HEK293 (cell line): Measurements from ENCODE around the gene THAP4.

Source experiments
- KLF9 ChIP-seq: fragments of 450-650 bp; formaldehyde crosslinking; IDR thresholded peaks from 2 replicates; pipeline ENCODE4 v1.5.1; 2016; ENCODE audit warnings: missing biosample characterization, missing genetic modification characterization, low read depth
- ZNF174 ChIP-seq: fragments of 450-650 bp; formaldehyde crosslinking; IDR thresholded peaks from 2 replicates; pipeline ENCODE4 v1.5.0; 2017; ENCODE audit warnings: missing biosample characterization, mild to moderate bottlenecking, missing genetic modification characterization
- TF ChIP-seq, protein P1 (sequence below): fragments of 450-650 bp; formaldehyde crosslinking; IDR thresholded peaks from 2 replicates; pipeline ENCODE4 v1.5.1; 2016; ENCODE audit warnings: missing biosample characterization, missing genetic modification characterization

DNA sequence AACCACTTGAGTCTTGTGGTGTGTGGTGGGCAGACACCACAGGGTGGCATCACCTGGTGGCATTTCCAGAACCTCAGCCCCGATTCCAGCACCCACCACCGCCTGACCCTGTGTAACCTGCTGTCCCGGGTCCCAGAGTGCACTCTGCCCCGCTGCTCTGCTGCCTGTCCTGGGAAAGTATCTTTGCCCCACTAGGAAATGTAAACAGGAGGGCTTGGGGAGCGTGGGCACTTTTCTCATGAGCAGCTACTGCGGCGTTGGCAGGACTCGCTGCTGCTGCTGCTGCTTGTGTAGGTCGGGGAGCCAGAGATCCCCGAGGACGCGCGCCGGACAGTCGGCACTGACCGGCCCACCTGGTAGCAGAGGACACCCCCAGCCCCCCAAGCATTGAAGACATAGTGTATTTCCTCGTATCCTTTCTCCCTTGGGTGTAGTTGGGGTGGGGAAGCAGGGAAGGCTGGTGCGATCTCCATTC lies 36.3 kb upstream of the THAP4 start:
- TF ChIP-seq, protein P1, sequence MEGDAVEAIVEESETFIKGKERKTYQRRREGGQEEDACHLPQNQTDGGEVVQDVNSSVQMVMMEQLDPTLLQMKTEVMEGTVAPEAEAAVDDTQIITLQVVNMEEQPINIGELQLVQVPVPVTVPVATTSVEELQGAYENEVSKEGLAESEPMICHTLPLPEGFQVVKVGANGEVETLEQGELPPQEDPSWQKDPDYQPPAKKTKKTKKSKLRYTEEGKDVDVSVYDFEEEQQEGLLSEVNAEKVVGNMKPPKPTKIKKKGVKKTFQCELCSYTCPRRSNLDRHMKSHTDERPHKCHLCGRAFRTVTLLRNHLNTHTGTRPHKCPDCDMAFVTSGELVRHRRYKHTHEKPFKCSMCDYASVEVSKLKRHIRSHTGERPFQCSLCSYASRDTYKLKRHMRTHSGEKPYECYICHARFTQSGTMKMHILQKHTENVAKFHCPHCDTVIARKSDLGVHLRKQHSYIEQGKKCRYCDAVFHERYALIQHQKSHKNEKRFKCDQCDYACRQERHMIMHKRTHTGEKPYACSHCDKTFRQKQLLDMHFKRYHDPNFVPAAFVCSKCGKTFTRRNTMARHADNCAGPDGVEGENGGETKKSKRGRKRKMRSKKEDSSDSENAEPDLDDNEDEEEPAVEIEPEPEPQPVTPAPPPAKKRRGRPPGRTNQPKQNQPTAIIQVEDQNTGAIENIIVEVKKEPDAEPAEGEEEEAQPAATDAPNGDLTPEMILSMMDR (tag by site-specific recombination), result no peak
- TF ChIP-seq ZNF174 (tag by site-specific recombination), result no peak
- TF ChIP-seq KLF9 (tag by site-specific recombination), result no peak
